GM19238 (cell line): ENCODE data around the gene SETD5.
A peak's percentile ranks its signal among the peaks of the same experiment; 100 is the strongest.

ENCODE experiments used
- DNase-seq: peaks from one replicate; pipeline ENCODE4 v3.0.0; 2011; ENCODE audit warnings: low spot score; ENCODE audit not compliant: insufficient read length

The SETD5 gene, protein sequence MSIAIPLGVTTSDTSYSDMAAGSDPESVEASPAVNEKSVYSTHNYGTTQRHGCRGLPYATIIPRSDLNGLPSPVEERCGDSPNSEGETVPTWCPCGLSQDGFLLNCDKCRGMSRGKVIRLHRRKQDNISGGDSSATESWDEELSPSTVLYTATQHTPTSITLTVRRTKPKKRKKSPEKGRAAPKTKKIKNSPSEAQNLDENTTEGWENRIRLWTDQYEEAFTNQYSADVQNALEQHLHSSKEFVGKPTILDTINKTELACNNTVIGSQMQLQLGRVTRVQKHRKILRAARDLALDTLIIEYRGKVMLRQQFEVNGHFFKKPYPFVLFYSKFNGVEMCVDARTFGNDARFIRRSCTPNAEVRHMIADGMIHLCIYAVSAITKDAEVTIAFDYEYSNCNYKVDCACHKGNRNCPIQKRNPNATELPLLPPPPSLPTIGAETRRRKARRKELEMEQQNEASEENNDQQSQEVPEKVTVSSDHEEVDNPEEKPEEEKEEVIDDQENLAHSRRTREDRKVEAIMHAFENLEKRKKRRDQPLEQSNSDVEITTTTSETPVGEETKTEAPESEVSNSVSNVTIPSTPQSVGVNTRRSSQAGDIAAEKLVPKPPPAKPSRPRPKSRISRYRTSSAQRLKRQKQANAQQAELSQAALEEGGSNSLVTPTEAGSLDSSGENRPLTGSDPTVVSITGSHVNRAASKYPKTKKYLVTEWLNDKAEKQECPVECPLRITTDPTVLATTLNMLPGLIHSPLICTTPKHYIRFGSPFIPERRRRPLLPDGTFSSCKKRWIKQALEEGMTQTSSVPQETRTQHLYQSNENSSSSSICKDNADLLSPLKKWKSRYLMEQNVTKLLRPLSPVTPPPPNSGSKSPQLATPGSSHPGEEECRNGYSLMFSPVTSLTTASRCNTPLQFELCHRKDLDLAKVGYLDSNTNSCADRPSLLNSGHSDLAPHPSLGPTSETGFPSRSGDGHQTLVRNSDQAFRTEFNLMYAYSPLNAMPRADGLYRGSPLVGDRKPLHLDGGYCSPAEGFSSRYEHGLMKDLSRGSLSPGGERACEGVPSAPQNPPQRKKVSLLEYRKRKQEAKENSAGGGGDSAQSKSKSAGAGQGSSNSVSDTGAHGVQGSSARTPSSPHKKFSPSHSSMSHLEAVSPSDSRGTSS (N-terminal part only)

GRCh38 chr3:9397332-9397905 is at the start of gene SETD5:
Gene SETD5, plus strand, starts transcription at chr3:9397615. Its CDS starts 31,324 bp downstream, at chr3:9428939.
- DNase-seq: peak; percentile 92

DNA sequence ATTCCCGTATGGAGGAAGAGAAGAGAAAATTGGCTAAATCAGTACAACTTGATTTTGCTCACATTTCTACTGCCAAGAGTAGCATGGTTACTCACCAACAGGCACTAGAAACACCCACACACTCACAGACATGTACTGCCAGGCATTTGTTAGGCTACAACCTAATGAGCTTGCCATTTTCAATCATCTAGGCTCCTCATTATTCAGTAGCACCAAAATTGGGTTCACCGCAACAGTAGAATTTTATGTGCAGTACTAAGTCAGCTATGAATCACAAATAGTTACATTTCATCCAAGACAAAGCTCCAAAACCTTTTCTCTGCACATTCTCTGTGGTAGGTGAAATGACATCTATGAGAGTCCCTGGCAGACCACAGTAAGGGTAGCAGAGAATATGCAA is 49.5 kb upstream of the SETD5 start:
- no peak for DNase-seq

- no peak for DNase-seq
Measured at GRCh38 chr3:9349321-9350117, 47.9 kb upstream of the SETD5 start.

DNA sequence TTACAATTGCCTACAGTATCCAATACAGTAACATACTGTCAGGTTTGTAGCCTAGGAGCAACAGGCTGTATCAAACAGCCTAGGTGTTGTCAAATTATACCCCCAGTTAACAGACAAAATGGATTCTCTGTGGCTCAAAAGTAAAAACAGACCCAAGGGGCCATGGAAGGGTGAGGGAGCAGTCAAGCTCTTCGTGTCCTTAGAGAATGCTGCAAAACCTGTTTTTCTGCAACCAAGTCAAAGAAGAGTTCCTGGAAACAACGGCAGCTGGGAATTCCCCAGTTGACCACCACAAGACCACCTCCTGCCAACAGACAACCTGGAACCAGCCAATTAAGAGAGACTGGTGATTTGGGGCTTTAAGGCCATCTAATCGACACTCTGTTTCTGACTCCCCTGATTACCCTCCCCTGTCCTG is 45.7 kb upstream of the SETD5 start:
- no peak for DNase-seq

- DNase-seq: no peak
Measured at GRCh38 chr3:9352917-9353752, 44.3 kb upstream of the SETD5 start.

DNA sequence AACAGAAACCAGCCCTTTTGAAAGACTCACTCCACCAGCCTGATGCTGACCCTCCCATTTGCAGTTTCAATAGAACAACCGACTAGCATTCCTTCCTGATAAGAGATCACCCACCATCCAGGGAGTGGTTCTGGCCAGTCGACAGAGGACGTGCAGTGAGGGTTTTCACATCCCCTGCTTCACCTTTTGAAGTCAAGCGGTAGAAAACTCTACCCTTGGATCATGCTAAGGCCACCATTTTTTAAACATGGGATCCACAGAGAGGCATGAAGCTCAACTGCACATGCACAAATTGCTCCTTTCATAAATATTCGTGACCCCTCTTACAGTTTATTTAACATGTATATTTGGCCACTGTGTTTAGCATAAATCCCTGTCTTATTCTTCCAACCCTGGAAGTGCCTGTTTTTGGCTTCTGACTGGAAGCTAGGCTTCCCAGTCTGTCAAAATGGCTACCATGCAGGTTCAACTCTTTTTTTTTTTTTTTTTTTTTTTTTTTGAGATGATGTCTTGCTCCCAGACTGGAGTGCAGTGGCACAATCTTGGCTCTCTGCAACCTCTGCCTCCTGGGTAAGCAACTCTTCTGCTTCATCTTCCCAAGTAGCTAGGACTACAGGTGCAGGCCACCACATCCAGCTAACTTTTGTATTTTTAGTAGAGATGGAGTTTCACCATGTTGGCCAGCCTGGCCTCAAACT is 35.6 kb upstream of the SETD5 start:
- DNase-seq: no peak

DNA sequence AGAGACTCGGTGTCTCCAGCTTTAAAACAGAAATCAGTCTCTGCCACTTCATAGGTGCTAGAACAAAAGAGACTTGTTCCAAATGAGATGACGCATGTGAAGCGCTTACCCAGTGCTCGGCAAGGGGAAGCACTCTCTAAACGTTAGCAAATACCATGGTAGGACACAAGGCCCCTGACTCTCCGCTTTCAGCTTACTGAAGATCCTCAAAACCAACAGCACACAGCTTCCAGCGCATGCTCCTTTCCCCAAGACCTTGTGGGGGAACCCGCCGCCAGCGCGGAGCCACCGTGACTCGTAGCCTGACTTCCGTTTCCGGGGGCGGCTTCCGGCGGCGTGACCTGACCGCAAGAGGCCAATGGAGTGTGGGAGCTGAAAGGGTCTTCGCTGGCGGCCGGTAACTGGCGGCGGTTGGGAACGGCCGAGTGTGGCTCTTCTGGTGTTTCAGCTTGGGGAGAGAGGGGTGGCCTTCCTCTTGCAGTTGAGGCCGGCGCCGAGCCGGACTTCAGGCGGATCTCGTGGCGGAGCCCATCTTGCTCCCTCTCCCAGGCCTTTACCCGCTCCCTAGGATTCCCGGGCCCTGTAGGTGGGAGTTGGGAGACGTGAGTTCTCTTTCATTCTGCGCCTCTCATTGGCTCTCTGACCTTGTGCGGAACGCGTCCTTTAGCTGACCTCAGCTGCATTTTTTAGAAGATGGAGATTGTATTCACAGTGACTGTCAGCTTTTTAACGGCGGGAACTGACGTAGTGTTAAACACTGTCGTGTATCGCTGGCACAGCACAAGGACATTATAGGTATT is 34.5 kb upstream of the SETD5 start, which contains the start of gene THUMPD3:
Gene THUMPD3 (plus strand): TSS at position 324 of the 800 bp plus-strand sequence. CDS start 2,015 bp downstream, outside the sequence.
- DNase-seq: peak; percentile 71

GRCh38 chr3:9369508-9369907 is 27.9 kb upstream of the SETD5 start:
- DNase-seq: no peak

DNA sequence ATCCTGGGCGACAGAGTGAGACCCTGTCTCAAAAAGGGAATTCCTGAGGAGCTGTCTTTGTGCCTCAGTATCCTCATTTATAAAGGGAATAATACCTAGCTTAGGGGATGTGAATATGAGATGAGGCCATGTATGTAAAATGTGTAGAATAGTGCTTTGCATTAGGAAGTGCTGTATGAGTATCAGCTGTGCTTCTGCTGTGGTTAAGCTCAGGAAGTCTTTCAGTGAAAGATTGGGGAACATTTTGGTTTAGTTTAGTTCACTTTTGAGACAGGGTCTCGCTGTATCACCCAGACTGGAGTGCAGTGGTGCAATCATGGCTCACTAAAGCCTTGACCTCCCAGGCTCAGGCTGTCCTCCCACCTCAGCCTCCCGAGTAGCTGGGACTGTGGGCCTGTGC is 23.9 kb upstream of the SETD5 start:
- DNase-seq: no peak

GRCh38 chr3:9377981-9378380 is 19.4 kb upstream of the SETD5 start:
- DNase-seq: no peak

DNA sequence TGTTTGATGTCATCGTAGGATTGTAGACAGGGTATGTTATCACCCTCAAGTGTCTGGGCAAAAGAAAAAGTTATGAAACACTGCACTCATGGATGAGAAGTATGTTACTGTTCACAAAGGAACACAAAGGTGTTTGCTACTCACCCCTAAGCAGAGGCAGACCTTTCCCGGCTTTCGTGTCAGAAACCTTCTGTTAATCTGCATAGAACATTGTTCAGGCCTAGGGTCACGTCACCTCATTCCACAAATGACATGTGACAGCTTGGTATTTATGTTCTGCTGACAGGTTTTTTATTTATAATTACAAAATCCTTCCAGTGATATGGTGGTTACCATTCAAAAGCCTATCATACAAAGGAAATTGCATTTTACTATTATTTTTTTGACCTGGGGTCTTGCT is 18.1 kb upstream of the SETD5 start:
- no peak for DNase-seq

DNA sequence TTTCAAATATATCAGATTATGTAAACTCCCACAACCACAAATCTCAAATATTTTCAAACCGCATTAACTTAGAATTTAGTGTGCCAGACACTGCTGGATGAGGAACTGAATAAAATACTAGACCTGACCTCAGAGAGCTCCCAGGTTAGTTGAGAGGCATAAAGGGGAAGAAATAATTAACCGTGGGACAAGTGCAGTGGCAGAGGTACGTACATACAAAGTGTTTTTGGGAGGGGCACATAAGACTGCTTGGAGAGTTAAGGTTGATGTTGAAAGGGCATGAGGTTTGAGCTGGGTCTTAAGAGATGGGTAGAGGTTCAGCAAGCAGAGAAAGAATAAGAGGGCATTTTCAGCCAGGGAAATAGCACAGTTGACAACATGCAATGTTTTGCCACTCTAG is 17.4 kb upstream of the SETD5 start:
- no peak for DNase-seq

DNA sequence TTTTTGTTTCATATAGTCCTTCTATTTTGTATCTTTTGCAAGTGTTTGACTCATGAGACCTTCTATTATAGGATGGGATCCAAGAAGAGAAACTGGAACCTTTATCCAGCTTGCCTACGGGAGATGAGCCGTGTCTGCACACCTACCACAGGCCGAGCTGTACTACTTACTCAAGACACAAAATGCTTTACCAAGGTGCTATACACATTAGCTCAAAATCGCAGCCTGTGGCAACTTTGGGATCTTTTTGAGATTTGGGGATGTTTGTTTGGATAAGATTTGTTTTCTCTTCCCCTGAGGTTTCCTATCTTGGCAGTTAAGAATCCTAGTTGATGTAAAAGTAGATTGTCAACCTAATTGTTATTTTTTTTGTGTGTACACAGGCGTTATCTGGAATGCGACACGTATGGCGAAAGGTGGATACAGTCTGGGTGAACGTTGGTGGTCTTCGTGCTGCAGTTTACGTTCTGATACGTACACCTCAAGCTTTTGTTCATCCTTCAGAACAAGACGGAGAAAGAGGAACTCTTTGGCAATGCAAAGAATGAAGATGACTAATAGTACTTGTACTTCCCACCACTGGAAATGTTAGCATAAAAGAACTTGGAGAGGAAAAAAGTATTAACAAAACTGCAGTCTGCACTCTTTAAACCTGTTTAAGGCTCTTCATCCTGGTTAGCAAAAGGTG is 13.1 kb upstream of the SETD5 start:
- no peak for DNase-seq

DNA sequence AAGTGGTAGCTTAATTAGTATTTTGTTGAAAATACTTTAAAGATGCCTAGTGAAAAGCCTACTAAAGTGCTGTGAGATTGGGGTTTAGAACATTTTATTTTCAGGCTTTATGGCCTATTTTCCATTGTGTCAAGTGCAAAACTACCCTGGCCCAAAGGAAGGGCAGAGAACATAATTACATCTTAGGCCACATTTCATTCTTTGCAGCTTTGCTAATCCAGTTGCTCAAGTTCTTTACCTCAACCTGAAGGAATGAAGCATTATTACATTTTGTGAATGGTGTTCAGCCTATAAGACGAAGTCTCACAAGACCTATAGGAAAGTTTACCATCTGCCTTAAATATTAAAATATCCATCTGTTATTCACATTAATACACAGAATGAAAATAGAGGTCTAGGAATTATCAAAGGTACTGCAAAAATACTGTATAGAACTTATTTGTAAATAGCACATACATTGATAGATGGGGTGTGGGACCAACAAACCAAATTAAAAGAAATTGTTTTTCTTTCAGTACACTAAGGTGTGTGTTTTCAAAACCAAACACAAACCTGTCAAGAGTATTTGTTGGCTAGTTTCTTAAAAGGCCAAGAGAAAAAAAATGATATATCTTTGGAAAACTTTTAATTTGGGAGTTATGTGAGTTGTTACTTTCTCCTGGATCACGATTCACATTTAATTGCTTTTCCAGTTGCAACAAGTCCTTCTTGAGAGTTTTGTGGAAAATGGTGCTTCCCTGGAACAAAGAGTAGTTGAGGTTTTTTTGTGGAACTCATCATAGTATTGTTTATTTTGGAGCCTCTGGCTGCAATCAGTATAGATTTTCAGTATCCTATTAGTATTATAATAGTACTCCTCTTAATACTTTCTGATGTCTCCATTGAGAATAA is 12.0 kb upstream of the SETD5 start:
- DNase-seq: no peak

GRCh38 chr3:9386078-9386459 is 11.3 kb upstream of the SETD5 start:
- DNase-seq: no peak

DNA sequence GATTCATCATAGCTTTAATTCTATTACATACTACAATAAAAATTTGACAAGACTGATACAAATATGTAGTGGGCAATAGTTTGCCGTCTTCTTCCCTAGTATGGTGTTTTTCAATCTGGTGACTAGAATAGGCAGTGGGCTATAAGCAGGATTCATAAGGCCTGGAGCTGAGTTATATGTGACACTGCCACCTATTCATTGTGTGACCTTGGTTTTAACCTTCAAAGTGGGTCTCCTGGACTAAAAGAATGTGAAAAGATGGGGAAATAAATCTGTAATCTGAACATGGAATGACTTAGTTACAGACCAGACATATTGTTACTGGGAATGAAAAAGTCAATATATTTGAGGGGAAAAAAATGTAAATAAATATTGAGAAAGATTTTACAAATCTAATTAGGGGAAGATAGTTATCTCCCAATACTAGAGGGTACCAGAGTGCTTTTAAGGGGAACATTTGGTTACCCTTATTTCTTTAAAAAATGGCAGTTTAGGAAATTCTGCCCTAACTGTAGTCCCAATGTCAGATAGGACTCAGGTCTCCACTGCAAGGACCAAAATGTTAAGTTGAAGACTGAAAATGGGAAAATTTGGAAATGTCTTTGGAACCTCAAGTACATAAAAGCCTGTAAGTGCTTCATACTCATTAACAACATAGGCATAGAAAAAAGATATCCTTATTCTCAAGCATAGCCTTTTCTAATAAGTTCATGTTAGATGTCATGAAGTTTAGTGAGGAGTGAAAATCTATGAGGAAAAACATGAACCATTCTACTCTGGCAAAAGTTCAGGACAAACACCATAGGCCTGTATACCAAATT is 10.7 kb upstream of the SETD5 start:
- no peak for DNase-seq
